Activated CD8-positive, alpha-beta memory T cell treated with anti-CD3 and anti-CD28 coated beads for 1 hour (primary cell): ENCODE data around the gene LMNB1.

Experiments used
- DNase-seq, 2 donors: peaks; one replicate each; pipeline ENCODE4 v3.0.0-alpha.2; 2020; ENCODE audit warnings: low read depth in 1 of 2; ENCODE audit errors: extremely low read depth in 1 of 2

LMNB1 gene

DNA sequence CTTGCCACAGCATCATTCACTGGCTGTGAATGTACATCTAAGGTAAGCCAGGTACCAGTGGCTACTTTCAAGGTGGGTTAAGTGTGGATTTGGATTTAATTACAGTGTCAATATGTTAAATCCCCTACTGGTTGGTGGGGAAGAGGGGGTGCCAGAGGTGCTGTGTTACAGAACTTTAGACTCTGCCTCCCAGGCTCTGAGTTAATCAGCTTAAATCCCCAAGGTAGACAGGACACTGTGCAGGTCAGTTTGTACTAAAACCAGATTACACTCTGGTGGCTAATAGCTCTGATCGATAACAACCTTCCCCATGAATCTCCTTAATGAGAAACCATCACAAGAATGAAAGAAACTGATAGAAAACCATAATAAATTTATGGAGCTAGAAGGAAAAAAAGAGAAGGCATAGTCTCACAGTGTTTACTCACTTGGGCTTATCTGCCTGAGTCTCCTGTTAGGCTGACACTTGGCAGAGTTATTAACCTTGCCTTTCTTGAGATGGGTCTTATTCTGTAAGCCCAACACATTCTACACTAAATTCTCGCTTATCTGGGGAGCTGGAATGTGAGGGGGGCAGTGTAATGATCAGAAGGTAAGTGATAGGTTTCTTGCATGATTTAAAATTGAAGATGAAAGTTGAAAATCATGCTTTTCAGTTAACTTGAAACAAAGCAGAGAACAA is 106.8 kb downstream of the LMNB1 start:
- DNase-seq: no peak

GRCh38 chr5:126884269-126884819 is 107.4 kb downstream of the LMNB1 start:
- no peak for DNase-seq
